PC-3 (cell line): Measurements from ENCODE around the gene TNFAIP3. TPM values are rescaled to one million over a fixed set of nuclear protein-coding genes. Genes with fewer than 3 reads are reported as not detected.

ENCODE experiments used
- ATAC-seq: fragments of 200-7000 bp; cut with Tn5 transposase; 2 replicates; pipeline ENCODE4 v1.9.1; 2020; ENCODE audit warnings: mild to moderate bottlenecking, moderate library complexity
- BruUV-seq: library from RNA; stranded (reverse); fragments of 400-500 nt; replicated peaks from 2 replicates; lab custom pipeline; 2021; lab: Mats Ljungman, UMichigan
- CTCF ChIA-PET: fragments of 300-600 bp; sonication (Branson Sonifier 250); formaldehyde crosslinking; loops from one replicate; lab custom pipeline; 2022; ENCODE audit warnings: antibody characterized with exemption; lab: Charles Lee
- POLR2A ChIA-PET: fragments of 300-600 bp; sonication (Branson Sonifier 250); formaldehyde crosslinking; loops from one replicate; lab custom pipeline; 2022; ENCODE audit warnings: antibody characterized with exemption; ENCODE audit not compliant: unreplicated experiment; lab: Charles Lee
- DNase-seq: peaks from one replicate; pipeline ENCODE4 v3.0.0-alpha.2; 2015
- H2AFZ ChIP-seq: fragments of 300-600 bp; sonication (generic); 2 replicates; pipeline ENCODE4 v1.6.0; 2016; ENCODE audit warnings: antibody characterized with exemption, low read length
- H3F3A ChIP-seq: fragments of 300-600 bp; sonication (generic); one replicate; pipeline ENCODE4 v1.6.0; 2017; ENCODE audit warnings: antibody characterized with exemption, low read length, control low read depth, mild to moderate bottlenecking; ENCODE audit not compliant: unreplicated experiment
- H3K27ac ChIP-seq: fragments of 300-600 bp; sonication (generic); 2 replicates; pipeline ENCODE4 v1.5.1; 2016; ENCODE audit warnings: mild to moderate bottlenecking, low read length
- H3K27me3 ChIP-seq: fragments of 300-600 bp; sonication (generic); 2 replicates; pipeline ENCODE4 v1.6.1; 2016; ENCODE audit warnings: low read length, mixed read lengths
- H3K36me3 ChIP-seq: fragments of 300-600 bp; sonication (generic); 2 replicates; pipeline ENCODE4 v1.6.1; 2016; ENCODE audit warnings: low read depth, mixed run types, low read length, mixed read lengths
- H3K4me1 ChIP-seq: fragments of 300-600 bp; sonication (generic); 2 replicates; pipeline ENCODE4 v1.5.1; 2016; ENCODE audit warnings: low read length; ENCODE audit not compliant: insufficient read depth
- H3K4me2 ChIP-seq: fragments of 300-600 bp; sonication (generic); 2 replicates; pipeline ENCODE4 v1.6.0; 2016; ENCODE audit warnings: low read length
- H3K4me3 ChIP-seq: fragments of 300-600 bp; sonication (generic); 2 replicates; pipeline ENCODE4 v1.5.1; 2016; ENCODE audit warnings: mild to moderate bottlenecking, low read length, mixed read lengths
- H3K79me2 ChIP-seq: fragments of 300-600 bp; sonication (generic); 2 replicates; pipeline ENCODE4 v1.6.1; 2017; ENCODE audit warnings: low read length, mixed read lengths
- H3K9ac ChIP-seq: fragments of 300-600 bp; sonication (generic); 2 replicates; pipeline ENCODE4 v1.6.0; 2016; ENCODE audit warnings: mild to moderate bottlenecking, low read length
- H3K9me2 ChIP-seq: fragments of 300-600 bp; sonication (generic); replicated peaks from 2 replicates; pipeline ENCODE4 v1.6.1; 2016; ENCODE audit warnings: mixed run types, low read length, mixed read lengths
- H3K9me3 ChIP-seq: fragments of 300-600 bp; sonication (generic); 2 replicates; pipeline ENCODE4 v1.6.1; 2016; ENCODE audit warnings: low read length, mixed read lengths
- H4K20me1 ChIP-seq: fragments of 300-600 bp; sonication (generic); 2 replicates; pipeline ENCODE4 v1.6.1; 2016; ENCODE audit warnings: low read length, mixed read lengths
- CTCF ChIP-seq: fragments of 300-600 bp; sonication (generic); conservative IDR thresholded peaks from 2 replicates; pipeline ENCODE4 v1.5.1; 2017; ENCODE audit warnings: antibody characterized with exemption, low read depth, mild to moderate bottlenecking, low read length
- EZH2 ChIP-seq: fragments of 300-600 bp; sonication (generic); IDR thresholded peaks from one replicate; pipeline ENCODE4 v1.6.1; 2017; ENCODE audit warnings: antibody characterized with exemption, mild to moderate bottlenecking, low read length; ENCODE audit not compliant: unreplicated experiment
- EZH2phosphoT487 ChIP-seq: fragments of 300-600 bp; sonication (generic); IDR thresholded peaks from 2 replicates; pipeline ENCODE4 v1.6.1; 2018; ENCODE audit warnings: mild to moderate bottlenecking, antibody characterized with exemption, low read length, borderline replicate concordance
- intact Hi-C: fragments of 100-400 bp; cut with micrococcal nuclease; formaldehyde crosslinking; loops from 2 replicates; pipeline ENCODE4 v1.9.0; 2023
- total RNA-seq: library from RNA; depleted of rRNA; stranded (reverse); fragments of >200 nt; gene quantifications from 2 replicates; pipeline ENCODE4 v1.2.3, GENCODE V29; 2014

The TNFAIP3 gene
- total RNA-seq, 1 experiment from 2014 or later, result 21.9 TPM

DNA sequence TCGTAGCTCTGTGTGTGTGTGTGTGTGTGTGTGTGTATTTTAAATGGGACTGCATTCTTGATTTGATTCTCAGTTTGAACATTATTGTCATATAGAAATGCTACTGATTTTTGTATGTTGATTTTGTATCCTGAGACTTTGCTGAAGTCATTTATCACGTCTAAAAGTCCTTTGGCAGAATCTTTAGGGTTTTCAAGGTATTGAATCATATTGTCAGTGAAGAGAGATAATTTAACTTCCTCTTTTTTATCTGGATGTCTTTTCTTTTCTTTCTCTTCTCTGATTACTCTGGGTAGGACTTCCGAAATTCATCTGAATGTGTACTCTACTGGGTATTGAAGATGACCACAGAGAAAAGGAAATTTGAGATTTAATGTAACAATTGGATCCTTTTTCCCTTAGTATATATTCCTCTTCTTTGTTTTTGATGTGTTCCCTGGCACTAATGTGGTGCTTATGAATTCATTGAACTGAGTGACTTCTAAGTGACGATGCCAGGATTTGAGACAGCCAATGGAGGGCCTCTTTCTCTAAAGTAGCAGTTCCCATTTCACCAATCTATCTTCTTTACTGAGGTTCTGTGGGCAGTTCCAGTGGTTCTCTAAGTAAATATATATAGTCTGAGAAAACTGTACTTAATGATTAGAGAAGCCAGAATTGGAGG lies 47.6 kb downstream of the TNFAIP3 start:
- no peaks in the 10 kb centered on the region for H3K79me2 ChIP-seq
- H3K4me2 ChIP-seq, result no peak overlapping the region
- no peaks in the 10 kb centered on the region for H3F3A ChIP-seq
- H3K9me3 ChIP-seq, result no peaks in the 10 kb centered on the region
- ChIA-PET POLR2A (no interaction called here), CTCF (no interaction called here)
- H3K27me3 ChIP-seq, result no peaks in the 10 kb centered on the region
- no peaks in the 10 kb centered on the region for H3K9me2 ChIP-seq
- DNase-seq (no peak), ATAC-seq (no peak)
- H3K36me3 ChIP-seq, result no peaks in the 10 kb centered on the region
- H3K4me3 ChIP-seq, result no peak overlapping the region
- no peak overlapping the region for H2AFZ ChIP-seq
- H3K9ac ChIP-seq, result no peak overlapping the region
- H3K27ac ChIP-seq, result no peak overlapping the region
- TF ChIP-seq CTCF, result no peak
- TF ChIP-seq EZH2phosphoT487, result no peak
- TF ChIP-seq EZH2, result no peak
- BruUV-seq, result no TSS peak
- intact Hi-C loops, result no loop called here
- no peaks in the 10 kb centered on the region for H3K4me1 ChIP-seq
- H4K20me1 ChIP-seq, result no peaks in the 10 kb centered on the region

DNA sequence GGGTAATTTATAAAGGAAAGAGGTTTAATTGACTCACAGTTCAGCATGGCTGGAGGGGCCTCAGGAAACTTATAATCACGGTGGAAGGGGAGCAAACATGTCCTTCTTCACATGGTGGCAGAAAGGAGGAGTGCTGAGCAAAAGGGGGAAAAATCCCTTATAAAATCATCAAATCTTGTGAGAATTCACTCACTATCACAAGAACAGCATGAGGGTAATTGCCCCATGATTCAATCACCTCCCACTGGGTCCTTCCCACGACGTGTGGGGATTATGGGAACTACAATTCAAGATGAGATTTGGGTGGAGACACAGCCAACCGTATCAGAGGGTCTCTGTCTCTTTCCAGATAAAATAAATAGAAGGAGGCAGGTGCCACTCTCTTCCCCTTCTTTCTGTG lies 48.7 kb downstream of the TNFAIP3 start:
- Histone ChIP-seq H3K9ac (no peak overlapping the region), H3K79me2 (no peaks in the 10 kb centered on the region), H3K9me3 (no peaks in the 10 kb centered on the region), H3K4me3 (no peak overlapping the region), H3K9me2 (no peaks in the 10 kb centered on the region), H2AFZ (no peak overlapping the region), H3K4me1 (no peaks in the 10 kb centered on the region), H3K4me2 (no peak overlapping the region), H3K36me3 (no peaks in the 10 kb centered on the region), H3K27me3 (no peaks in the 10 kb centered on the region), H3K27ac (no peak overlapping the region), H3F3A (no peaks in the 10 kb centered on the region), H4K20me1 (no peaks in the 10 kb centered on the region)
- ATAC-seq (no peak), DNase-seq (no peak)
- ChIA-PET CTCF (no interaction called here), POLR2A (no interaction called here)
- no peak for TF ChIP-seq CTCF
- TF ChIP-seq EZH2phosphoT487, result no peak
- no peak for TF ChIP-seq EZH2
- intact Hi-C loops, result no loop called here
- no TSS peak for BruUV-seq

GRCh38 chr6:137917551-137918325 lies 50.7 kb downstream of the TNFAIP3 start:
- H3K4me3 ChIP-seq, result no peak overlapping the region
- no peaks in the 10 kb centered on the region for H3K36me3 ChIP-seq
- H3K4me2 ChIP-seq, result no peak overlapping the region
- no peaks in the 10 kb centered on the region for H3K27me3 ChIP-seq
- H3F3A ChIP-seq, result no peaks in the 10 kb centered on the region
- no peaks in the 10 kb centered on the region for H4K20me1 ChIP-seq
- no peak overlapping the region for H2AFZ ChIP-seq
- TF ChIP-seq EZH2phosphoT487 (no peak), EZH2 (no peak), CTCF (no peak)
- H3K4me1 ChIP-seq, result no peaks in the 10 kb centered on the region
- intact Hi-C loops, result no loop called here
- no peak overlapping the region for H3K27ac ChIP-seq
- H3K9ac ChIP-seq, result no peak overlapping the region
- ChIA-PET POLR2A (no interaction called here), CTCF (no interaction called here)
- no peak for ATAC-seq
- BruUV-seq, result no TSS peak
- no peaks in the 10 kb centered on the region for H3K9me2 ChIP-seq
- no peak for DNase-seq
- no peaks in the 10 kb centered on the region for H3K79me2 ChIP-seq
- no peaks in the 10 kb centered on the region for H3K9me3 ChIP-seq
